HG03159 (cell line): ENCODE measurements around the gene EYS.

Source experiments
- ATAC-seq: cut with Tn5 transposase; IDR thresholded peaks from one replicate; pipeline ENCODE4 v1.9.1; 2021; ENCODE audit warnings: mild to moderate bottlenecking, moderate library complexity; ENCODE audit not compliant: unreplicated experiment

The EYS gene

GRCh38 chr6:64872633-64873032 is 834.4 kb downstream of the EYS start:
- no peak for ATAC-seq

GRCh38 chr6:64861039-64861651 is 845.9 kb downstream of the EYS start:
- no peak for ATAC-seq

GRCh38 chr6:64860203-64860602 is 846.8 kb downstream of the EYS start:
- no peak for ATAC-seq

- ATAC-seq, result no peak
Measured at GRCh38 chr6:64850121-64850520, 856.9 kb downstream of the EYS start.

GRCh38 chr6:64848467-64848866 is 858.6 kb downstream of the EYS start:
- ATAC-seq, result no peak

GRCh38 chr6:64847396-64847795 is 859.6 kb downstream of the EYS start:
- no peak for ATAC-seq

- ATAC-seq, result no peak
Measured at GRCh38 chr6:64838726-64839125, 868.3 kb downstream of the EYS start.

- no peak for ATAC-seq
Measured at GRCh38 chr6:64831680-64832079, 875.3 kb downstream of the EYS start.

GRCh38 chr6:64817525-64817924 is 889.5 kb downstream of the EYS start:
- no peak for ATAC-seq

GRCh38 chr6:64815718-64816117 is 891.3 kb downstream of the EYS start:
- no peak for ATAC-seq

- ATAC-seq, result no peak
Measured at GRCh38 chr6:64812138-64812537, 894.9 kb downstream of the EYS start.

GRCh38 chr6:64811119-64811518 is 895.9 kb downstream of the EYS start:
- no peak for ATAC-seq

- no peak for ATAC-seq
Measured at GRCh38 chr6:64807785-64808184, 899.2 kb downstream of the EYS start.

GRCh38 chr6:64803470-64804166 is 903.4 kb downstream of the EYS start:
- ATAC-seq, result no peak

- ATAC-seq, result no peak
Measured at GRCh38 chr6:64792534-64792933, 914.5 kb downstream of the EYS start.

GRCh38 chr6:64789476-64789875 is 917.5 kb downstream of the EYS start:
- ATAC-seq, result no peak

- no peak for ATAC-seq
Measured at GRCh38 chr6:64786736-64787135, 920.3 kb downstream of the EYS start.

- no peak for ATAC-seq
Measured at GRCh38 chr6:64782877-64783276, 924.1 kb downstream of the EYS start.

- ATAC-seq, result no peak
Measured at GRCh38 chr6:64777941-64778785, 928.9 kb downstream of the EYS start.

GRCh38 chr6:64776359-64776758 is 930.7 kb downstream of the EYS start:
- no peak for ATAC-seq

- no peak for ATAC-seq
Measured at GRCh38 chr6:64774881-64775280, 932.1 kb downstream of the EYS start.

- ATAC-seq, result no peak
Measured at GRCh38 chr6:64750910-64751309, 956.1 kb downstream of the EYS start.
